GM18508 (cell line): ENCODE results near the gene HNRNPA2B1.
"Not testable (repeated sequence)": the region's sequence is repeated elsewhere in the genome, so short reads cannot be mapped to it uniquely, and the experiment has no call there.

ENCODE experiments used
- ATAC-seq: cut with Tn5 transposase; IDR thresholded peaks from one replicate; pipeline ENCODE4 v1.9.1; 2021; ENCODE audit warnings: moderate number of reproducible peaks; ENCODE audit not compliant: insufficient read depth, unreplicated experiment

Gene HNRNPA2B1

DNA sequence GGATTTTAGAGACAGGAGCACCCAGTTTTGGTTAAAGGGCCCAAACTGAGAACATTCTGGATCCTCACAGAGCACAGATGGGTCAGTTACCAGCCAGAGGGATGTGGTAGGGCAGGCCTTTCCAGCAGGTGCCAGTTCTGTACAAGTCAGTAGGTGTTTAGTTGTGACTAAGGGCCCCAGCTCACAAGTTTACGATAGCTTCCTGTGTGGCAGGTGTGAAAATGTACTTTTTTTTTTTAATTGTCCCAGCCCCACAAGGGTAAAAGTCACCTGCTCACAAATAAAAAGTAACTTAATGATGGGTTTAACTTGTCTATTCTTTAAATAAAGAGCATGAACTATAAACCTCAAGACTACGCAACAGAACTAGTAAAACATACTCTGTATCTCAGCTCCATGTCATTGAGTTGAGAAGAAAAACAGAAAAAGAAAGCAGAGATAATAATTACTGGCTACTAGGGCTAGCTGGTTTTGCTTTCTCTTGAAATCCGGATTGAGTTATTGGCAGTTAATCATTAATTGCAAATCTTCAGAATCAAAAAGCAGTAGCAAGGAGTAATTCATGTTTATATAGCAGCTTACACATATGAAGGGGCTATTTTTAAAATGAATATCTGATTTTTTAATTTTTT lies 33.1 kb downstream of the HNRNPA2B1 start:
- ATAC-seq = peak; percentile 72

- ATAC-seq = no peak
These were observed 33.8 kb downstream of the HNRNPA2B1 start for GRCh38 chr7:26166684-26167266.

GRCh38 chr7:26165950-26166683 lies 34.4 kb downstream of the HNRNPA2B1 start:
- no peak for ATAC-seq

DNA sequence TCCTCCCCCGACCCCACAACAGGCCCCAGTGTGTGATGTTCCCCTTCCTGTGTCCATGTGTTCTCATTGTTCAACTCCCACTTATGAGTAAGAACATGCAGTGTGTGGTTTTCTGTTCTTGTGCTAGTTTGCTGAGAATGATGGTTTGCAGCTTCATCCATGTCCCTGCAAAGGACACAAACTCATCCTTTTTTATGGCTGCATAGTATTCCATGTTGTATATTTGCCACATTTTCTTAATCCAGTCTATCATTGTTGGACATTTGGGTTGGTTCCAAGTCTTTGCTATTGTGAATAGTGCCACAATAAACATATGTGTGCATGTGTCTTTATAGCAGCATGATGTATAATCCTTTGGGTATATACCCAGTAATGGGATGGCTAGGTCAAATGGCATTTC lies 36.7 kb downstream of the HNRNPA2B1 start:
- ATAC-seq = not testable (repeated sequence)

DNA sequence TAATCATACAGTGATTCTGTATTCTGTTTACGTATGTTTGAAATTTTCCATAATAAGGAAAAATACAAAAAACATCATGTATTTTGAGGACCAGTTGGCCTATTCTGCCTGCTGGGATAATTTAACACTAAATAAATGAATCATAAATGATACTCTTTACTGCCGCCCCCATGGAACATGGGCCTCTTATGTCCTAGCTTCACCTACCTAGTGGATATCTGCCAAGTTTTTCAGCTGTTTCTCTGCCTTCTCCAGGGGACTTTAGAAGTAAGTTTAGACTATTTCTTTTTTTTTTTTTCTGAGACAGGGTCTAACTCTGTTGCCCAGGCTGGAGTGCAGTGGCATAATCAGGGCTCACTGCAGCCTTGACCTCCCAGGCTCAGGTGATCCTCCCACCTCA lies 38.1 kb downstream of the HNRNPA2B1 start:
- ATAC-seq = no peak

- ATAC-seq = no peak
These were observed 39.6 kb downstream of the HNRNPA2B1 start for GRCh38 chr7:26160896-26161295.

GRCh38 chr7:26159243-26159642 lies 41.3 kb downstream of the HNRNPA2B1 start:
- no peak for ATAC-seq

DNA sequence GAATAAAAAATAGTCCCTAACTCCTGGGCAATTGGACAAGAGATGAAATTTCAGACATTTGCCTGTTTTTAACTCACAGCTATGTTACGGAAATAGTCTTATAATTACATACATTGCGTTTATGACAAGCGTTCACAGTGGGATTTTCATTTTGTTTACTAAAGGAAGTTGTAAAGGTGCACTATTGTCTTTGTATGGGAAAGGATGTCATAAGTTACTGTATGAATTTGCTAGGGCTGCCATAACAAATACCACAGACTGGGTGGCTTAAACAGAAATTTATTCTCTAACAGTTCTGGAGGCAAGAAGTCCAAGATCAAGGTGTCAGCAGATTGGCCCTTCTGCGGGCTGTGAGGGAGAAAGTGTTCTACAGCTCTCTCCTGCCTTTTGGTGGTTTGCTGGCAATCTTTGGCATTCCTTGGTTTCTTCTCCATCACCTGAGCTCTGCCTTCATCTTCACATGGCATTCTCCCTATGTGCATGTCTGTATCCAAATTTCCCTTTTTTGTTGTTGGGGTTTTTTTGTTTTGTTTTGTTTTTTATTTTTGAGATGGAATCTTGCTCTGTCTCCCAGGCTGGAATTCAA lies 42.9 kb downstream of the HNRNPA2B1 start:
- ATAC-seq = no peak

DNA sequence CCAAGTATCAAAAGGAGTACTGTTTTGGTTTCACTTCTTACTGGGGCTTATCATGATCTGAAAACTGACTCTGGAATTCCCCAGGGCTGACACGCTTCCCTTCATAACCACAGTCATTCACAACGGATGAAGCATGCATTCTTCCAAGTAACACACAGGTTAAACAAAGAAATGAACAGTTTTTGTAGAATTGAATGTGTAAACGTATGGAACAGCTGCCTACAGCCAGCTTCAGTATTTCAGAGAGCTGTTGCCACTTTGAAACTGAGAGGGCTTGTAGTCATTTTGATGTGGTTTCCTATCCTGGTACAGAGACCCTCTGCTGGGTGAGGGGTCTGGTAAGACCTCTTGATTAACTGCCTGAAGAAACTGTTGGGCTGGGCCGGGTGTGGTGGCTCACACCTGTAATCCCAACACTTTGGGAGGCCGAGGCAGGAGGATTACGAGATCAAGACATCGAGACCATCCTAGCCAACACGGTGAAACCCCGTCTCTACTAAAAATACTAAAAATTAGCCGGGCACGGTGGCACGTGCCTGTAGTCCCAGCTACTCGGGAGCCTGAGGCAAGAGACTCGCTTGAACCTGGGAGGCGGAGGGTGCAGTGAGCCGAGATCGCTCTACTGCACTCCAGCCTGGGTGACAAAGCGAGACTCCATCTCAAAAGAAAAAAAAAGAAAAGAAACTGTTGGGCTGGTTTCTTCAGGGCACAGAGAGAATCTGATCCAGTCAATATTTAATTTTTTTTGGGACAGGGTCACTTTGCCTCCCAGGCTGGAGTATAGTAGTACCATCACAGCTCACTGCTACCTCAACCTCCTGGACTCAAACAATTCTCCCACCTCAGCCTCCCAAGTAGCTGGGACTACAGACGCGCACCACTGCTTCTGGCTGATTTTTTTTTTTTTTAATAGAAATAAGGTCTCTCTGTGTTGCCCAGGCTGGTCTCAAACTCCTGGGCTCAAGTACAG lies 43.8 kb downstream of the HNRNPA2B1 start:
- ATAC-seq = no peak

DNA sequence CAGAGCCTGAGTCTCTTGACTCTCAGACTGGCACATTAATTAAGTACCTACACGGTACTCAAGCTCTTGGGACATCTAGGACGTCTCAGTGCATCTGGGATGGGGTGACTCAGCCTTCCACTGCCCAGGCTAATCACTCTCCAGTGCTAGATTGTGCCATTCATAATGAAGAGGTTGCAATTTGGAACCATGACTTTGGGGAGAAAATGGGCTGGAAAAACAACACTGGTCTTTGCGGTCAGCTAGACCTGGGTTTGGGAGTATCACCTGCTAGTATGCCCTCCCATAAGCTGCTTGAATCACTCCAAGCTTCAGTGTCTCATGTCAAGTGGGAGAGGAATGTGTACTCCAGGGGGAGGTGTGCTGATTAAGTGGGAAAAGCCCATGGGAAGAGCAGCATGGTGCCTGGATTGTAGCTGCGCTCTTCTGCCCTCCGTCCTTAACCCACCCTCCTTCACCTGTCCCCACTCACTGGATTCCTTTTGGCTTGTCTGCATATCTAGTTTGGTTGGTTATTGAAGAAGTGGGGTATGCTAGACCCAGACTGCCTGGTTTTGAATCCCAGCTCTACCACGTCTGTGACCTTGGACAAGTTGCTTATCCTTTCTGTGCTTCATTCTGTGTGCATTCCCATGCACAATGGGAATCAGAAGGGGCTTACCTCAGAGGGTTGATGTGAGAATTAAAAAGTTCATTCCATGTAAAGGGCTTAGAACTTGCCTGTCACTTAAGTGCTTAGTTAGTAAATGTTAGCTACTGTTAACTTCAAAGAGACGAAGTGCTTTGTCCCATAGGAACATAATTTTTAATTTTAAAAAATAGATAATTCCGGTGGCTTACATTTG lies 44.8 kb downstream of the HNRNPA2B1 start:
- no peak for ATAC-seq

DNA sequence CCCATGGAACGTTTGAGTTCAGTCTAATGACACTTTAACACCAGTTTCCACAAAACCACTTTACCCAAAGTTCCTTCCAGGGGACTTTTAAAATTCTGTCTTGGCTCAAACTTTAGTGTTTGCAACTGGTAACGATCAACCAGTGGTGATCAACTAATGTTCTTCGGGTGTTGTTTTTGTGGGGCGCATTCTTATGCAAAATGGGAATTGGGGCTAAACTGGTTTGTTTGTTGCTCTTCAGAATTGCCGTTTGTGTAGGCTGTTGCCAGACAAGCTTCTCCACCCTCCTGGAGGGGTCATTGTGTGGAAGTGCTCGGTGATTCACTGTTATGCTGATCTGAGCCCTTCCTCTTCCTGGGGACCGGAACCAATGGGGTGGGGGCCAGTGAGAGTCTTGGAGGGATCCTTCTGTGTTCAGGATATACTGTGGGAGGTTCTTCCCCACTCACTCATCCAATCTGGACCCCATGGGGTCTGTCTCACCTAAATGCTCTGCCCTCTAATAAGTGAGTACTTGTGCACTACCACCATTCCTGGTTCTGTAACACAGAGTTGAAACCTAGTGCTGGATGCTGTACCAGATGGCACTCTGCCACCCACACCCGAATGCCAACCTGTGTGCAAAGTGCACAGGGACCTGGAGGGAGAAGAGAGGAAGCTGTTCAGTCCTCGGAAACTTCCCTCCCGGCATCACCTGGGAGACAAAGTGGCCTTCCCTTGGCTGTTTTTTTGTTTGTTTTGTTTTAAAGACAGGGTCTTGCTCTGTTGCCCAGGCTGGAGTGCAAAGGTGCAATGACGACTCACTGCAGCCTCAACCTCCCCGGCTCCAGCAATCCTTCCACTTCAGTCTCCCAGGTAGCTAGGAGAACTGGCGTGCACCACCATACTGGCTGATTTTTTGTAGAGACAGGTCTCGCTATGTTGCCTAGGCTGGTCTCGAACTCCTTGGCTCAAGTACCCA lies 46.4 kb downstream of the HNRNPA2B1 start:
- ATAC-seq = no peak

DNA sequence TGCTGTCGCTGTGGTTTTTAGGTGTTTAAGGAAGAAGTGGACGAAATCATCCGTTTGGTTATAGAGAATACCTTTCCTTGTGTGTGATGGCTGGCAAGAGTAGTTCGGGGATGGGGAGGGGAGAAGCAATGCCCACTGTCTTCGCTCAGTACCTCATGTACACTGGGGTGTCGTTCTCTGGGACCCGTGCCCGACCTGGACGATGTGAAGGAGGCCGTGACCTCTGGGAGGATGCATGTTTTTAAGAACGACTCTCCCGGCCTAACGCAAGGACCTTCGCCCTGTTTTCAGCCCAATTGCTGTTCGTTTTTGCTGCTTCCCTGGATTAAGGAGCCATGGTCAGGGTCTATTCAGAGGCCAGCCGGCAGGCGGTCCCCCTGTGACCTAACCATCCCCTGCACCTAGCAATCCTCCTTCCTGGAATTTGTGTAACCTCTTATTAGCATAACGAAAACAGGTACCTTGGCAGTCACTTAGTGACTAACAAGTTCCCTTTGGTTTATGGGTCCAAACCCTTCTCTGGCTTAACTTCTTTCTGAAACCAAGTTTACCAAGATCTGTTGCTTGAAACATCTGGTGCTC lies 47.2 kb downstream of the HNRNPA2B1 start:
- ATAC-seq = no peak

- ATAC-seq = not testable (repeated sequence)
These were observed 47.7 kb downstream of the HNRNPA2B1 start for GRCh38 chr7:26152782-26153240.

DNA sequence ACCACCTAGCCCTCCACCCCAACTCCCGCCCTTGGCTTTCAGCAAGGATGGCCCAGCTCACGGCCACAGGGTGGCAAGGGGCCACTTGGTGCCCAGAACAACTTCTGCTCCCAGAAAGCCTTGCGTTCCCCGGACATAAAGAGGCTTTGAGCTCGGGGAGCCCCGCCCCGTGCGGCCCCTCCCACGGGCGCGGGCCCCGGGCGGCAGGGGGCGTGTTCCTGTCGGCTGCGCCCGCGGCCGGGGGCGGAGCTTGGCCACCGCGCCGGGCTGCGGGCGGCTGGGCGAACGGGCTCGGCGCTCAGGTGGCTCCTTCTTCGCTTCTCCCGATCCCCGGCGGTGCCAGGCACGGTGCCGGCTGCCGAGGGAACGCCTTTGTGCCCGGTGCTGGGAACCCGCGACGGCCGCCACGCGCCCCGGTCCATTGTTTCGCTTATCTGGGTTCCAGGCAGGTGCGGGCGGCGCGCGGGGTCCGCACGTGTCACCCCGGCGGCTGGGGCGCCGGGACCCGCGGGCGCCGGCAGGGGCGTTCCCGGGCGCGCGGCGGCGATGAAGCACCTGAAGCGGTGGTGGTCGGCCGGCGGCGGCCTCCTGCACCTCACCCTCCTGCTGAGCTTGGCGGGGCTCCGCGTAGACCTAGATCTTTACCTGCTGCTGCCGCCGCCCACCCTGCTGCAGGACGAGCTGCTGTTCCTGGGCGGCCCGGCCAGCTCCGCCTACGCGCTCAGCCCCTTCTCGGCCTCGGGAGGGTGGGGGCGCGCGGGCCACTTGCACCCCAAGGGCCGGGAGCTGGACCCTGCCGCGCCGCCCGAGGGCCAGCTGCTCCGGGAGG lies 48.4 kb downstream of the HNRNPA2B1 start, which contains the start of gene NFE2L3:
TSS of gene NFE2L3 (plus strand) at position 246 of the 829 bp plus-strand sequence. CDS start at position 547, 301 bp downstream.
- ATAC-seq = no peak

- no peak for ATAC-seq
These were observed 48.9 kb downstream of the HNRNPA2B1 start for GRCh38 chr7:26151650-26151952.

- ATAC-seq = no peak
These were observed 49.5 kb downstream of the HNRNPA2B1 start for GRCh38 chr7:26151096-26151495.
